Neural cell (in vitro differentiated cells): ENCODE measurements around the gene PIBF1. TPM values are rescaled to one million over a fixed set of nuclear protein-coding genes. Genes with fewer than 3 reads are reported as not detected.

Experiments
- H2AFZ ChIP-seq: fragments of 200-600, 300-800 bp; sonication (generic), shearing (Covaris generic); 2 replicates; pipeline ENCODE4 v1.6.0; 2014; ENCODE audit warnings: low read depth, mild to moderate bottlenecking, antibody characterized with exemption, low read length, moderate library complexity
- H3F3A ChIP-seq: fragments of 200-600 bp; shearing (Covaris generic); 2 replicates; pipeline ENCODE4 v1.6.1; 2016; ENCODE audit warnings: mild to moderate bottlenecking, moderate library complexity, mixed read lengths, antibody characterized with exemption, low read length; ENCODE audit not compliant: insufficient read depth, poor library complexity, severe bottlenecking
- H3K27ac ChIP-seq: fragments of 200-600, 300-800 bp; sonication (generic), shearing (Covaris generic); 2 replicates; pipeline ENCODE4 v1.5.1; 2014; ENCODE audit warnings: mild to moderate bottlenecking, low read length, moderate library complexity
- H3K27me3 ChIP-seq: fragments of 300-800, 200-600 bp; sonication (generic), shearing (Covaris generic); 2 replicates; pipeline ENCODE4 v1.6.0; 2014; ENCODE audit warnings: mild to moderate bottlenecking, low read depth, low read length, moderate library complexity; ENCODE audit not compliant: insufficient read depth
- H3K36me3 ChIP-seq: fragments of 300-800, 200-600 bp; sonication (generic), shearing (Covaris generic); 2 replicates; pipeline ENCODE4 v1.5.1; 2014; ENCODE audit warnings: mild to moderate bottlenecking, antibody characterized with exemption, low read length, moderate library complexity; ENCODE audit not compliant: insufficient read depth
- H3K4me2 ChIP-seq: fragments of 300-800, 200-600 bp; sonication (generic), shearing (Covaris generic); 2 replicates; pipeline ENCODE4 v1.6.0; 2014; ENCODE audit warnings: mild to moderate bottlenecking, low read length
- H3K4me3 ChIP-seq: fragments of 300-800, 200-600 bp; sonication (generic), shearing (Covaris generic); 2 replicates; pipeline ENCODE4 v1.5.1; 2014; ENCODE audit warnings: mild to moderate bottlenecking, low read length, moderate library complexity
- H3K79me2 ChIP-seq: fragments of 200-600 bp; shearing (Covaris generic); replicated peaks from 2 replicates; pipeline ENCODE4 v1.6.0; 2014; ENCODE audit warnings: mild to moderate bottlenecking, low read length, moderate library complexity; ENCODE audit not compliant: insufficient read depth
- H3K9ac ChIP-seq: fragments of 300-800, 200-600 bp; sonication (generic), shearing (Covaris generic); 2 replicates; pipeline ENCODE4 v1.6.1; 2016; ENCODE audit warnings: mild to moderate bottlenecking, low read length, mixed read lengths
- H3K9me2 ChIP-seq: fragments of 200-600 bp; shearing (Covaris generic); 2 replicates; pipeline ENCODE4 v1.6.1; 2016; ENCODE audit warnings: mild to moderate bottlenecking, low read length, mixed read lengths; ENCODE audit not compliant: insufficient read depth
- H3K9me3 ChIP-seq: fragments of 200-600, 300-800 bp; sonication (generic), shearing (Covaris generic); 2 replicates; pipeline ENCODE4 v1.6.1; 2016; ENCODE audit warnings: mild to moderate bottlenecking, mixed run types, low read length, moderate library complexity, mixed read lengths
- H4K20me1 ChIP-seq: fragments of 200-600 bp; shearing (Covaris generic); 2 replicates; pipeline ENCODE4 v1.6.1; 2016; ENCODE audit warnings: mild to moderate bottlenecking, mixed run types; ENCODE audit not compliant: insufficient read depth
- EP300 ChIP-seq: fragments of 450-650 bp; conservative IDR thresholded peaks from 2 replicates; pipeline ENCODE4 v1.6.1; 2014; ENCODE audit warnings: antibody characterized with exemption, mild to moderate bottlenecking, moderate library complexity; ENCODE audit not compliant: poor library complexity, severe bottlenecking
- EZH2 ChIP-seq: fragments of 200-600, 300-800 bp; shearing (Covaris generic), sonication (generic); IDR thresholded peaks from 2 replicates; pipeline ENCODE4 v1.6.1; 2014; ENCODE audit warnings: antibody characterized with exemption, low read length, borderline replicate concordance, mild to moderate bottlenecking; ENCODE audit not compliant: insufficient read depth, poor library complexity, severe bottlenecking
- MXI1 ChIP-seq: fragments of 450-650 bp; conservative IDR thresholded peaks from 2 replicates; pipeline ENCODE4 v1.6.1; 2014; ENCODE audit warnings: antibody characterized with exemption, mild to moderate bottlenecking; ENCODE audit not compliant: poor library complexity, severe bottlenecking
- POLR2AphosphoS5 ChIP-seq: IDR thresholded peaks from 2 replicates; pipeline ENCODE4 v1.6.1; 2012
- RAD21 ChIP-seq: fragments of 450-650 bp; conservative IDR thresholded peaks from 2 replicates; pipeline ENCODE4 v1.6.1; 2014; ENCODE audit warnings: antibody characterized with exemption, mild to moderate bottlenecking, moderate library complexity
- SMC3 ChIP-seq: fragments of 450-650 bp; conservative IDR thresholded peaks from 2 replicates; pipeline ENCODE4 v1.6.1; 2014; ENCODE audit warnings: antibody characterized with exemption, mild to moderate bottlenecking, moderate library complexity; ENCODE audit not compliant: poor library complexity
- TAF1 ChIP-seq: IDR thresholded peaks from 2 replicates; pipeline ENCODE4 v1.6.1; 2012; ENCODE audit warnings: low read depth
- polyA plus RNA-seq: library from polyadenylated mRNA; depleted of rRNA; stranded (reverse); fragments of >200 nt; gene quantifications from 2 replicates; pipeline ENCODE4 v1.2.3, GENCODE V29; 2014
- TF ChIP-seq, protein P1 (sequence below): fragments of 450-650 bp; IDR thresholded peaks from 2 replicates; pipeline ENCODE4 v1.5.1; 2014; ENCODE audit warnings: antibody characterized with exemption, mild to moderate bottlenecking, moderate library complexity; ENCODE audit not compliant: poor library complexity, severe bottlenecking
- TF ChIP-seq, protein P2 (sequence below): IDR thresholded peaks from 2 replicates; pipeline ENCODE4 v1.6.1; 2012; ENCODE audit warnings: borderline replicate concordance

The PIBF1 gene
- polyA plus RNA-seq, 1 donor from 2014 or later: 42.4 TPM

DNA sequence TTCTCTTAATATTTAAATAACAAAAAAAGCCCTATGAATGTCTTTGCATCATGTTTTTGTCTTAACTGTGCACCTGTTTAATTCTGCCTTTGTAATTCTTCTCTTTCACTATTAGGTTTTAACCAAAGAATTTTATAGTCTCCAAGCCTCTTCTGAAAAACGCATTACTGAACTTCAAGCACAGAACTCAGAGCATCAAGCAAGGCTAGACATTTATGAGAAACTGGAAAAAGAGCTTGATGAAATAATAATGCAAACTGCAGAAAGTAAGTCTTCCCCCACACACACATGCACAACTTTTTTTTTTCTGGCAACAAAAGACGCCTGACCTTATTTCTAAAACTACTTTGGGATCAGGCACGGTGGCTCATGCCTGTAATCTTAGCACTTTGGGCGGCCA, 126.5 kb downstream of the PIBF1 start:
- Histone ChIP-seq H3K9ac (no peak overlapping the region), H3K27me3 (no peaks in the 10 kb centered on the region), H3K27ac (no peak overlapping the region), H3F3A (no peaks in the 10 kb centered on the region), H3K36me3 (no peaks in the 10 kb centered on the region), H3K9me3 (no peaks in the 10 kb centered on the region), H3K79me2 (no peaks in the 10 kb centered on the region), H3K4me2 (no peak overlapping the region), H3K4me3 (no peak overlapping the region), H3K9me2 (no peaks in the 10 kb centered on the region), H4K20me1 (no peaks in the 10 kb centered on the region), H2AFZ (no peak overlapping the region)
- TF ChIP-seq SMC3 (no peak), TAF1 (no peak), EP300 (no peak), EZH2 (no peak), RAD21 (no peak), MXI1 (no peak), POLR2AphosphoS5 (no peak)
- TF ChIP-seq, protein P1, sequence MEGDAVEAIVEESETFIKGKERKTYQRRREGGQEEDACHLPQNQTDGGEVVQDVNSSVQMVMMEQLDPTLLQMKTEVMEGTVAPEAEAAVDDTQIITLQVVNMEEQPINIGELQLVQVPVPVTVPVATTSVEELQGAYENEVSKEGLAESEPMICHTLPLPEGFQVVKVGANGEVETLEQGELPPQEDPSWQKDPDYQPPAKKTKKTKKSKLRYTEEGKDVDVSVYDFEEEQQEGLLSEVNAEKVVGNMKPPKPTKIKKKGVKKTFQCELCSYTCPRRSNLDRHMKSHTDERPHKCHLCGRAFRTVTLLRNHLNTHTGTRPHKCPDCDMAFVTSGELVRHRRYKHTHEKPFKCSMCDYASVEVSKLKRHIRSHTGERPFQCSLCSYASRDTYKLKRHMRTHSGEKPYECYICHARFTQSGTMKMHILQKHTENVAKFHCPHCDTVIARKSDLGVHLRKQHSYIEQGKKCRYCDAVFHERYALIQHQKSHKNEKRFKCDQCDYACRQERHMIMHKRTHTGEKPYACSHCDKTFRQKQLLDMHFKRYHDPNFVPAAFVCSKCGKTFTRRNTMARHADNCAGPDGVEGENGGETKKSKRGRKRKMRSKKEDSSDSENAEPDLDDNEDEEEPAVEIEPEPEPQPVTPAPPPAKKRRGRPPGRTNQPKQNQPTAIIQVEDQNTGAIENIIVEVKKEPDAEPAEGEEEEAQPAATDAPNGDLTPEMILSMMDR: no peak
- TF ChIP-seq, protein P2, sequence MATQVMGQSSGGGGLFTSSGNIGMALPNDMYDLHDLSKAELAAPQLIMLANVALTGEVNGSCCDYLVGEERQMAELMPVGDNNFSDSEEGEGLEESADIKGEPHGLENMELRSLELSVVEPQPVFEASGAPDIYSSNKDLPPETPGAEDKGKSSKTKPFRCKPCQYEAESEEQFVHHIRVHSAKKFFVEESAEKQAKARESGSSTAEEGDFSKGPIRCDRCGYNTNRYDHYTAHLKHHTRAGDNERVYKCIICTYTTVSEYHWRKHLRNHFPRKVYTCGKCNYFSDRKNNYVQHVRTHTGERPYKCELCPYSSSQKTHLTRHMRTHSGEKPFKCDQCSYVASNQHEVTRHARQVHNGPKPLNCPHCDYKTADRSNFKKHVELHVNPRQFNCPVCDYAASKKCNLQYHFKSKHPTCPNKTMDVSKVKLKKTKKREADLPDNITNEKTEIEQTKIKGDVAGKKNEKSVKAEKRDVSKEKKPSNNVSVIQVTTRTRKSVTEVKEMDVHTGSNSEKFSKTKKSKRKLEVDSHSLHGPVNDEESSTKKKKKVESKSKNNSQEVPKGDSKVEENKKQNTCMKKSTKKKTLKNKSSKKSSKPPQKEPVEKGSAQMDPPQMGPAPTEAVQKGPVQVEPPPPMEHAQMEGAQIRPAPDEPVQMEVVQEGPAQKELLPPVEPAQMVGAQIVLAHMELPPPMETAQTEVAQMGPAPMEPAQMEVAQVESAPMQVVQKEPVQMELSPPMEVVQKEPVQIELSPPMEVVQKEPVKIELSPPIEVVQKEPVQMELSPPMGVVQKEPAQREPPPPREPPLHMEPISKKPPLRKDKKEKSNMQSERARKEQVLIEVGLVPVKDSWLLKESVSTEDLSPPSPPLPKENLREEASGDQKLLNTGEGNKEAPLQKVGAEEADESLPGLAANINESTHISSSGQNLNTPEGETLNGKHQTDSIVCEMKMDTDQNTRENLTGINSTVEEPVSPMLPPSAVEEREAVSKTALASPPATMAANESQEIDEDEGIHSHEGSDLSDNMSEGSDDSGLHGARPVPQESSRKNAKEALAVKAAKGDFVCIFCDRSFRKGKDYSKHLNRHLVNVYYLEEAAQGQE: no peak

DNA sequence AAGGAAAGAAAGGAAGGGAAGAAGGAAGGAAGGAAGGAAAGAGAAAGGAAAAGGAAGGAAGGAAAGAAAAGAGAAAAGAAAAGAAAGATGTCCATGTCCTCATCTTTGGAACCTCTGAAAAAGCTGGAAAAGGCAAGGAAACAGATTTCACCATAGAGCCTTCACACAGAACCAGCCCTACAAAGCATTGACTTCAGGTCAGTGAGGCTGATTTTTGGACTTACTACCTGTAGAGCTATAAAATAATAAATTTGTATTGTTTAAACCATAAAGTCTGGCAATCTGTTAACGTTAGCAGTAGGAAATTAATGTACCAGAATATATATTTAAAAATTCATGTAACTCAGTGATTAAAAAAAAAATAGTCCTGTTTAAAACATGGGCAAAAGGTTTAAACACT, 130.0 kb downstream of the PIBF1 start:
- no peak overlapping the region for H2AFZ ChIP-seq
- H3K9me3 ChIP-seq: no peaks in the 10 kb centered on the region
- no peaks in the 10 kb centered on the region for H4K20me1 ChIP-seq
- H3K79me2 ChIP-seq: no peaks in the 10 kb centered on the region
- TF ChIP-seq, protein P2: no peak
- no peak for TF ChIP-seq EZH2
- H3K36me3 ChIP-seq: no peaks in the 10 kb centered on the region
- no peaks in the 10 kb centered on the region for H3K9me2 ChIP-seq
- H3K9ac ChIP-seq: no peak overlapping the region
- no peaks in the 10 kb centered on the region for H3F3A ChIP-seq
- H3K4me2 ChIP-seq: no peak overlapping the region
- H3K4me3 ChIP-seq: no peak overlapping the region
- H3K27me3 ChIP-seq: no peaks in the 10 kb centered on the region
- no peak overlapping the region for H3K27ac ChIP-seq
